Activated effector memory CD4-positive, alpha-beta T cell treated with Interleukin-2 at 50 U/mL for 16 hours (primary cell): ENCODE data around the gene MT1M.
"Not testable (repeated sequence)": the region's sequence is repeated elsewhere in the genome, so short reads cannot be mapped to it uniquely, and the experiment has no call there.

ENCODE experiments used
- DNase-seq: peaks from one replicate; pipeline ENCODE4 v3.0.0-alpha.2; 2020

MT1M gene

DNA sequence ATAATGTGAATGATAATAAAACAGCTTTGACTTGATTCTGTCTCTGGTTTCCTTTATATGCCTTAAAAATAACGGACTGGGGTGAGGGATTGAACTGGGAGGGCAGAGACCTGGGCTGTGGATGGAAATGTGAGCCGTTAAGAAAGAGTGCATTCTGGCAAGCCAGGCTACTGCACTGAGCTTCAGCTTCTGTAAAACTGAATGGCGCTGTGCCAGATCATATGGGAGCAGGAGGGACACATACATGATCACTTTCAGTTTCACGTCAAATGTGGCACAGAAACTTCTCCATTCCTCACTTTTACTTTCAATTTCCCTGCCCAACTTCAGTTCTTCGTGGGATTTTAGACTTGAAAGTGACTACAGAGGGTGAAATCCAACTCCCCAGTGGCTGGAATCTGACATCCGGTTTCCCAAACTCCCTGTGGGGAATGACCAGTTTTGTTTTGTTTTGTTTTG, 23.0 kb upstream of the MT1M start:
- peak; percentile 44 for DNase-seq

DNA sequence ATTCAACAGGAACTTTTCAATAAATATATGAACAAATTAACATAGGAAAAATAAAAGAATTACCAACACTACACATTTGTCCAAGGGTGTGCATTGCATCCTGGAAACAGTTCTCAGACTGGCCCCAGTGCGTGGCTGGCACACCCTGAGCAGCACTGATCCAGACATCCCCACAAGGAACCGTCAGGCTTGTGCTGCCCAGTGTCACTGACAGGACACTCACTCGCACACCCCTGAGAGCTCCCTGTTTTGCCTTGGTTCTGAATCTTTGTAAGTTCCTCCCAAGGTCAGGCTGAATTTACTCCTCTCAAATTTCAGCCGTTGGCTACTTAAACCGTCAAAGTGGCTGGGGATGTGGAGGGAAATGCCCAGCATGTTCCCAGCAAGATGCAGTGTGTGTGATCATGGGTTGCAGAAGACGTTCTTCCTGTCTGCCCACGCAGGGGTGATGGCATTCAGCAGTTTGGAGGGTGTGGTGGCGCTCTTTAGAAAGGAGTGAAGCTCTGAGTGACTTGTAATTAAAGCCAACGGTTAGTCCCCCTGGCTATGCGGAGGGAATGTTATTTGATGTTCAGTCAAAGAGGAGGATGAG, 22.3 kb upstream of the MT1M start:
- DNase-seq = peak; percentile 48

DNA sequence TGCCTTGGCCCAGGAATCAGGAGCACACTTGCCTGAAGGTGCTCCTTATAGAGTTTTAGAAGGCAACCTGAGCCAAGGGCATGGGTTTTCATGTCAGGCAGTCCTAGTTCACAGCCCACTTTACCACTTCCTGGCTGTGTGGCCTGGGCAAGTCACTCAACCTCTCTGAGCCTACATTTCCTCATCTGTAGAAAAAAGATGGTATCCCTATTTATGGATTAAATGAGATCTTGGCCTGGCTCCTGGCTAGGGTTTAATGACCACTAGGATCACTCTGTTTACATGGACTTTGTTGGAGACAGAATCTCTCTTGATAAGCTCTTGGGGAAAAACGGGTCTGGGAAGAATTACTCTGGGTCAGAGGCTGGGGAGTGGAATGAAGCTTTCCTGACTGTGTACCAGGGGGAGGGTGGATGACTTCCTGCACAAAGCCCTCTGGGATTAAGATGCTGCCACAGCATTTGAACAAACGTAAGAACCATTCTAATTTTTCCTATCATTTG, 21.8 kb upstream of the MT1M start:
- no peak for DNase-seq

DNA sequence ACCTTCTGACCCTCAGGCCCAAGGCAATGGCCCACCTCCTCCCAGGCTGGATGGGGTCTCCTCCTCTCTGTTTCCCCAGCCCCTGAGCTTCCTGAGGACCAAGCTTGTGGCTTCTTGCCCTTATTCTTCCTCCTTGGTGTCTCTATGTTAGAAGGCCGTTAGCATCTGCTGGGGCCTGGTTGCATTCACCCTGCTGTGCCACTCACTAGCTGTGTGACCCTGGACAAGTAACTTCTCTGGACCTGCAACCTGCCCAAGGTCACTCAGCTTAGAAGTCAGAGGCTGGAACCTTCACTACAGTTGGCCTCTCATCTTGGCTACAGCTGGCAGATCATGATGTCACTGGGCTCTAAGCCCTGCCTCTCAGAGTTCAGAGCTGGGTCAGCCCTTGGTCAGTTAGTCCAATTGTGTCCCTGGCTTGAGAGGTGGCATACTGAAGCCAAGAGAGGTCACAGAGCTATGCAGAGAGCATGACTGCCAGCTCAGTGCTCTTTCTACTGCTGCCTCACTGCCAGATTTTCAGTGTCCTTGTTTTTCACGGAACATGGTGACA, 21.1 kb upstream of the MT1M start:
- DNase-seq = no peak

DNA sequence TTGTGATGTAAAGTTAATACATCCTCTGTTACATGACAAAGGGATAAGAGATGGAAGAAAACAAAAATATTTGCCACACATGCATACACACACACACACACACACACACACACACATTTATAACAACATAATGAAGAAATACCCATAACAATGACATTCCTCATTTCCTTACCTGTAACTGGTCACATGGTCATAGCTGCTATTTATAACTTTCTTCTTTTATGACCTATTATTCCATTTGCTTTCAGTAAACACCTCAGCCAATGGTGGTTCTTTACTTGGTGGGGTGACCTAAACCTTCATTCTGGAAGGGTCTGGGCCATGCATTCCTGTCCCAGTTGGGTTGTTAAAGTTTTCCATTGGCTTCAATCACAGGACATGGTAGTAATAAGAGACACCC, 18.8 kb upstream of the MT1M start:
- no peak for DNase-seq

DNA sequence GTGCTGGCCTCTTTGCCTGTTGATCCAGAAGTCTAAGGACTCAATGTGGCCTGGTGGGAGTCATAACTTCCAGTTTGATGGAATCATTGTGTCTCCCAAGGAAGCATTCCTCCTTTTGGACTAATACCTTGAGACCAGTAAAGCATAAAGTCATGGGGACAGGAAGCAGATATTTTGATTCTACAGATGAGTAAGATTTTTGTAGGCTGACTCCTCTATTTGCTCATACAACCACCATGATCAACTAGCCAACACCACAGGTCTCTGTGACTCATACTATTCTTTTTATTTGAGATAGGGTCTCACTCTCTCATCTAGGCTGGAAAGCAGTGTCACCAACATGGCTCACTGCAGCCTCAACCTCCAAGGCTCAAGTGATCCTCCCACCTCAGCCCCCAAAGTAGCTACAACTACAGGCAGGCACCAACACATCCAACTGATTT, 17.9 kb upstream of the MT1M start:
- no peak for DNase-seq

DNA sequence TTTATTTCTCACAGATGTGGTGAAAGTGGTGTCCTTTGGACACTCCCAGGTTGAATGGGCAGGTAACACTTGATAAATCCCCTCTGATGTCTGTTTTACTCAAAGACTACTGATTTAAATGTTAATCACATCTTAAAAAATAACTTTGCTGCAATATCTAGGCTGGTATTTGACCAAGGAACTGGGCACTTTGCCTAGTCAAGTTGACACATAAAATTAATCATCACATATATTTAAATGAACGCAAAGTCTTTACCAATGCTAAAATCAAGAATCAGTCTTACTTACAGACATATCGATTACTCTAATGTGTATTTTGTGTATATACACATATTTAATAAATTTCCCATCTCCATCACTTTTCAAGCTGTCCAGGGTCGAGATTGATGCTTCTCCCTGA, 17.1 kb upstream of the MT1M start:
- DNase-seq = no peak

DNA sequence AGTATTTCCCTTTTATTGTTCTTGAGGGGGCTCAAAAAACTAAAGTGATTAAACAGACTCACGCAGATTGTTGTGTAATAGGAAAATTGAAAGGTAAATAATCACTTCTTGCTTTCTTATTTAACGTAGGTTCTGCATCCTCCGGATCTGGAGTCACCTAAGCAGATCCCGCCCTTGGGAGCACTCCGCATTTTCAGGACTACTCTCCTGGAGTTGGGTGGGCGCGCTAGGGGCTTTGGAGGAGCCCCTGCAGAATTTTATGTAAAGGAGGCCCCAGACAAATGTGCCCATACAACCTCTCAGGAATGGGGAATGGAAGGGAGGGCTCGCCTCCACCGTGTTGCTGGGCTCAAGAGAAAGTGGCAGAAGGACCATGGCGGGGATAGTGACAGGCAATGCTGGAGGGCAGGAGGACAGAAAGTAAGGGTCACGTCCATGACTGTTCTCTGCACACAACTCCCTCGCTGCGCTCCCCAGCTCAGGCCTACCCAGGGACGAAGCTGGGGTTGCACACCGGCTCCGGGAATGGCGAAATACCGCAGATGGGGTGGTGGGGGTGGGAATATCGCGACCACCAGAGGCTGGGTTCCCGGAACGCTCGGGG, 15.7 kb upstream of the MT1M start:
- DNase-seq = no peak

DNA sequence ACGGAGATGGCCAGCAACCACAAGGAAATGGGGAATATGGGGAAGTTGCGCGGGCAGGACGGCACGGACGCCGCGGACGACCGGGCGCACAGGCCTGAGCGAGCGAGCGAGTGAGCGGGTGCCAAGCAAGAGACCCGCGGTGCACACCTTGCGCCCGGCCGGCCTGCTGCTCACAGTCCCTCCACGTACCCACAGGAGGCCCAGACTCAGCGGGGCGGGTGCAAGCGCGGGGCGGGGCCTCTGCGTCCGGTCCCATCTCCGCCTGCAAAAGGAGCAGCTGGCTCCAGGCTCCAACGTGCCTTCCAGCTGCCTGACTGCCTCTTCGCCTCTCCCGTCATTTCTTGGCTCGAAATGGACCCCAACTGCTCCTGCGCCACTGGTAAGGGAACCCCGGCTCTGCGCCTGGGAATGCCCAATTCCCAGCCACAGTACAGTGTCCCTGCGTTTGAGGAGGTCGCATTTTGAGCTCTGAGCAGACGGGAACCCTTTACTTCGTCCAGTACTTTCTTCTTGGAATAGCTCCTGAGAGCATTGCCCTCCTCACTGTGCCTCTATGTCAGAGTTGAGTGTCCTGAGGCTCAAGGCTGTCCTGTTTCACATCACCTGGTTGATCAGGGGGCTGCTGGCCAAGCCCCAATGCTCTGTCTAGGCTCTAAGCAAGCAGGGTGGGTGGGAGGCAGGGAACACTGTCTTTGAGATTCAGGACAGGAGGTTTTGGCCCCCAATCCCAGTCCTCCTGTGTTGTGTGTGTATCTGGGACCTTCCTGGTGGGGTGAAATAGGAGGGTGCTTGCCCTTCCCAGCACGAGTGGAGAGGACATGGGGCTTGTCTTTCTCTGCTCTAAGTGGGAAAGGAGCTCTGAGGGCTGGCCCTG, 15.0 kb upstream of the MT1M start:
- no peak for DNase-seq

DNA sequence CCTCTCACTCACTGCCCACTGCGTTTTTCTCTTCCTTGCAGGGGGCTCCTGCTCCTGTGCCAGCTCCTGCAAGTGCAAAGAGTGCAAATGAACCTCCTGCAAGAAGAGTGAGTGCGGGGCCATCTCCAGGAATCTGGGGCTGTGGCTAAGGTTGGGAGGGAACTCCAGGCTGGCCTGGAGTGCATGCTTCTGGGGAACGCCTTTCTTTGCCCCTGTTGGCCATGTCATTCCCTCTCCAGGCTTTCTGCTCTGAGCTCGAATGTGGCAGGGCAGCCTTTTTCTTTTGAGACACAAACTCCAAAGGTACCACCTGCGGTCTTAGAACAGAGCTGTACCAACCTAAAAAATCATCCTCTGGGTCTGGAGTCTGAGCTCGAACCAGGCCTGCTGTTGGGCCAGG, 14.3 kb upstream of the MT1M start:
- no peak for DNase-seq

DNA sequence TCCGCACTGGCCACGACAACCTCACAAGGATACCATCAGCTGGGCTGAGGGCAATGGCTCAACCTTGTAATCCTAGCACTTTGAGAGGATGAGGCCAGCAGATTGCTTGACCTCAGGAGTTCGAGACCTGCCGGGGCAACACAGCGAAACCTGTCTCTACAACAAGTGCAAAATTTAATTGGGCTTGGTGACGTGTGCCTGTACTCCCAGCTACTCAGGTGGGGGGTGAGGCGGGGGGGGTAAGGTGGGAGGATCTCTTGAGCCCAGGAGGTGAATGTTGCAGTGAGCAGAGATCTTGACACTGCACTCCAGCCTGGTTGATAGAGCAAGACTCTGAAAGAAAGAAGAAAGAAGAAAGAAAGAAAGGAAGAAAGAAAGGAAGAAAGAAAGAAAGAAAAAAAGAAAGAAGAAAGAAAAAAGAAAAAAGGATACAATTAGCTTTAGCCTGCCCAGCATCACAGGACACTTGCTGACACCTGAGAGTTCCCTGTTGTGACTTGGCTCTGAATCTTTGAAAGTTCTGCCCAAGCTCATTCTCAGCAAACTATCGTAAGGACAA, 12.0 kb upstream of the MT1M start:
- no peak for DNase-seq

DNA sequence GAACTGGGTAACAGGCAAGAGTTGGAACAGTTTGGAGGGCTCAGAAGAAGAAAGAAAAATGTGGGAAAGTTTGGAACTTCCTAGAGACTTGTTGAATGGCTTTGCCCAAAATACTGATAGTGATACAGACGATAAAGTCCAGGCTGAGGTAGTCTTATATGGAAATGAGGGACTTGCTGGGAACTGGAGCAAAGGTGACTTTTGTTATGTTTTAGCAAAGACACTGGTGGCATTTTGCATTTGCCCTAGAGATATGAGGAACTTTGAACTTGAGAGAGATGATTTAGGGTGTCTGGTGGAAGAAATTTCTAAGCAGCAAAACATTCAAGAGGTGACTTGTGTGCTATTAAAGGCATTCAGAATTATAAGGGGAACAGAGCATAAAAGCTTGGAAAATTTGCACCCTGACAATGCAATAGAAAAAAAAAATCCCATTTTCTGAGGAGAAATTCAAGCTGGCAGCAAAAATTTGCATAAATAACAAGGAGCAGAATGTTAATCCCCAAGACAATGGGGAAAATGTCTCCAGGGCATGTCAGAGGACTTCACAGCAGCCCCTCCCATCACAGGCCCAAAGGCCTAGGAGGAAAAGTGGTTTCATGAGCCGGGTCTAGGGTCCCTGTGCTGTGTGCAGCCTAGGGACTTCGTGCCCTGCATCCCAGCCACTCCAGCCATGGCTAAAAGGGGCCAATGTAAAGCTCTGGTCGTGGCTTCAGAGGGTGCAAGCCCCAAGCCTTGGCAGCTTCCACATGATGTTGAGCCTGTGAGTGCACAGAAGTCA, 10.6 kb upstream of the MT1M start:
- not testable (repeated sequence) for DNase-seq

DNA sequence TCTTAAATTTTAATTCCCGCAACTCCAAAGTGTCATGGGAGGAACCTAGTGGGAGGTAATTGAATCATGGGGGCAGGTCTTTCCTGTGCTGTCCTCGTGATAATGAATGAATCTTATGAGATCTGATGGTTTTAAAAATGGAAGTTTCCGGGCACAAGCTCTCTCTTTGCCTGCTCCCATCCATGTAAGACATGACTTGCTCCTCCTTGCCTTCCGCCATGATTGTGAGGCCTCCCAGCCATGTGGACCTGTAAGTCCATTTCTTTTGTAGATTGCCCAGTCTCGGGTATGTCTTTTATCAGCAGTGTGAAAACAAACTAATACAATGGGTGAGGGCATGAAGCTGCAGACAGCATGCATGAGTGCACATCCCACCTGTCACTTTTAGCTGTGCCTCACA, 9.3 kb upstream of the MT1M start:
- DNase-seq = not testable (repeated sequence)

DNA sequence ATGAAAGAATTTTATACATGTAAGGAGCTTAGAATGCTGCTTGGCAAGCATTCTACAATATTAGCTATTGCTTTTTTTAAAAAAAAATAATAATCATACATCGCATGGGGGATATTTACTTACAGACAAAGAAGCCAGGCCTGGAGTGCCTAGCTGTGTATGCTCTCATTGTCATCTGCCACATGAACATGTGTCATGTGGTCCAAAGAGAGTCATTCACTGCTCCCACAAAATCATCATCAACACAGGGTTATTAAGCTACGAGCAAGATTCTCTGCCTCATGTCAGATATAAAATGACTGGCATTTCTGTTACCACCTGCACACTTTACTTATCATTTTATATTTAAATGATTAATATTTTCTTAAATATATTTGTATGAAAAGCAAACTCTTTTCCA, 8.8 kb upstream of the MT1M start:
- DNase-seq = no peak

DNA sequence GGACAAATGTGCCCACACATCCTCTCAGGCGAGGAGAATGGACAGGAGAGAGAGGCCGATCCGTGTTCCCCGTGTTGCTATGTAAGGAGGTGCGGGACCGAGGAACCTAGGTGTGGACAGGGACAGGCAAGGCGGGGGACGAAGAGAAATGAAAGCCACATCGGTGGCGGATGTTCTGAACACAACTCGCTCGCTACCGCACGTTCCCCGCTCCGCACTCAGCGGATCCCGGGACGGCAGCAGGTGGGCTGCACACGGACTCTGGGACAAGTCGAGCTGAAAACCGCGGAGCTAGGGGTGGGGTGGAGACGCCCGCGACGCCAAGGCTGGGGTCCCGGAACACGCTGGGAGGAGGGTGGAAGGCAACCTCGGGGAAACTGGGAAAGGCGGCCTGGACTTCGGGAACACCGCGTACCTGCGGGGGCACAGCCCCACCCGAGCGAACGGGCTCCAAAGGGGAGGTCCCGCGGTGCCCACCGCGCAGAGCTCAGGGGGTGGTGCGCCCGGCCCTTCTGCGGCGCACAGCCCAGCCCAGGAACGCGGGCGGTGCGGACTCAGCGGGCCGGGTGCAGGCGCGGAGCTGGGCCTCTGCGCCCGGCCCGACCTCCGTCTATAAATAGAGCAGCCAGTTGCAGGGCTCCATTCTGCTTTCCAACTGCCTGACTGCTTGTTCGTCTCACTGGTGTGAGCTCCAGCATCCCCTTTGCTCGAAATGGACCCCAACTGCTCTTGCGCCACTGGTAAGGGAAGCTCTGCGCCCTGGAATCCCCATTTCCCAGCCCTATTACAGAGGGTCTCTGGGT, 7.1 kb upstream of the MT1M start, which contains the start of gene MT1E:
Gene MT1E, plus strand, starts transcription at position 642 of the 803 bp plus-strand sequence. Its CDS starts 71 bp downstream, at position 713.
- DNase-seq = peak; percentile 27

DNA sequence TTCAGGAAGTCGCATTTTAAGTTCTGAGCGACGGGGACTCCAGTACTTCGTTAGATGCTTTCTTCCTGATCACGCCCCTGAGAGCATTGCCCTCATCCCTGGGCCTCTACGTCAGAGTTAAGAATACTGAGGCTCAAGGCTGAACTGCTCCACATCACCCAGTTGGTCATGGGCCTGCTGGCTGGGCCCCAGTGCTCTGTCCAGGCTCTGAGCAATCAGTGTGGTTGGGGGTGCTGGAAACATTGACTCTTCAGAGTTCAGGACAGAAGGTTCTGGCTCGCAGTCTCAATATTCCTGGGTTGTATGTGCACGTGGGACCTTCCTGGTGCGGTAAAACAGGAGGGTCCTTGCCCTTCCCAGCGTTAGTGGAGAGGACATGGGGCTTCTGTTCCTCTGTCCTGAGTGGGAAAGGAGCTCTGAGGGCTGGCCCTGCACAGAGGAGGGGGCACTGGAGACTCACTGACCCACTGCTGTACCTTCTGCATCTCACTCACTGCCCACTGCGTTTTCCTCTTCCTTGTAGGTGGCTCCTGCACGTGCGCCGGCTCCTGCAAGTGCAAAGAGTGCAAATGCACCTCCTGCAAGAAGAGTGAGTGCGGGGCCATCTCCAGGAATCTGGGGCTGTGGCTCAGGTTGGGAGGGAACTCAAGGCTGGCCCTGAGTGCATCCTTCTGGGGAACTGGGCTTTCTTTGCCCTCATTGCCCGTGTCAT, 6.4 kb upstream of the MT1M start:
- DNase-seq = no peak

DNA sequence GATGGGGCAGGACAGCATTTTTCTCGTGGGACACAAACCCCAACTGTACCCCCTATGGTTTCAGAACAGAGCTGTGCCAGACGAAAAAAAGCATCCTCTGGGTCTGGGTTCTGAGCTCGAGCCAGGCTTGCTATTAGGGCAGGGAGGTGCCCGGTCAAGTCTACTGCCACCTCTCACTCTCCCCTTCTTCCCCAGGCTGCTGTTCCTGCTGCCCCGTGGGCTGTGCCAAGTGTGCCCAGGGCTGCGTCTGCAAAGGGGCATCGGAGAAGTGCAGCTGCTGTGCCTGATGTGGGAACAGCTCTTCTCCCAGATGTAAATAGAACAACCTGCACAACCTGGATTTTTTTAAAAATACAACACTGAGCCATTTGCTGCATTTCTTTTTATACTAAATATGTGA, 5.8 kb upstream of the MT1M start:
- no peak for DNase-seq

DNA sequence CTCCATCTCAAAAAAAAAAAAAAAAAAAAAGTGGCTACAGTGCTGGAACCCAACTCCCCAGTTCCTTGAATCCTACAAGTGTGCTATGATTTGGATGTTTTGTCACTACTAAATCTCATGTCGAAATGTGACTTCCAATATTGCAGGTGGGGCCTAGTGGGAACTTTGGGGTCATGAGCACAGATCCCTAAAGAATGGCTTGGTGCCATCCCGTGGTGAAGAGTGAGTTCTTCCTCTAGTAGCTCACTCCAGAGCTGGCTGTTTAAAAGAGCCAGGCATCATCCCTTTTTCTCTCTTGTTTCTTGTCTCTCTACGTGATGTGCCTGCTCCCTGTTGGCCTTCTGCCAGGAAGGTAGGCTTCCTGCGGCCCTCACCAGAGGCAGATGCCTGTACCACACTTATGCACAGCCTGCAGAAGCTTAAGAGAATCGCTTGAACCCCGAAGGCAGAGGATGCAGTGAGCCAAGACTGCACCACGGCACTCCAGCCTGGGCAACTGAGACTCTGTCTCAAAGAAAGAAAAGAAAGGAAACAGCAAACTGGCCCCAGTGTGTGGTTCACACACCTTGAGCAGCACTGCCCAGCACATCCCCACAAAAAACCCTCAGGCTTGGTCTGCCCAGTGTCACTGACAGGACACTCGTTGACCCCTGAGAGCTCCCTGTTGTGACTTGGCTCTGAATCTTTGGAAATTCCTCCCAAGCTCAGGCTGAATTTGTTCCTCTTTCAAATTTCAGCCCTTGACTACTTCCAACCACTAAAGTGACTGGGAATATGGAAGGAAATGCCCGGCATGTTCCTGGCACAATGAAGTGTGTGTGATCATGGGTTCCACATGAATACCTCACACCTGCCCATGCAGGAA, 3.7 kb upstream of the MT1M start:
- DNase-seq = no peak

DNA sequence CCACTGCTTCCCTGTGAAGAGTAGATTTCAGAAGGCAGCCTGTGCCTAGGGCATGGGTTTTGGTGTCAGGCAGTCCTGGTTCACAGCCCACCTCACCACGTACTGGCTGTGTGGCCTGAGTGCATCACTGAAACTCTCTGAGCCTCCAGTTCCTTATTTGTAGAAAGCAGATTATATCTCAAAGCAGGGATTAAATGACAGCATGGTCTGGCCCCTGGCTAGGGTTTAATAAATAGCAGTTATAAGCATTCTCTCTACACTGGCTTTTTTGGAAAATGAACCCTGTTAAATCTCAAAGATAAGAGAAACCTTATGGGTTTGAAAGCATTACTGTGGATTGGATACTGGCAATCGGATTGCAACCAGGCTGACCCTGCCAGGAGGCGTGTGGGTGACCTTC, 2.9 kb upstream of the MT1M start:
- no peak for DNase-seq

DNA sequence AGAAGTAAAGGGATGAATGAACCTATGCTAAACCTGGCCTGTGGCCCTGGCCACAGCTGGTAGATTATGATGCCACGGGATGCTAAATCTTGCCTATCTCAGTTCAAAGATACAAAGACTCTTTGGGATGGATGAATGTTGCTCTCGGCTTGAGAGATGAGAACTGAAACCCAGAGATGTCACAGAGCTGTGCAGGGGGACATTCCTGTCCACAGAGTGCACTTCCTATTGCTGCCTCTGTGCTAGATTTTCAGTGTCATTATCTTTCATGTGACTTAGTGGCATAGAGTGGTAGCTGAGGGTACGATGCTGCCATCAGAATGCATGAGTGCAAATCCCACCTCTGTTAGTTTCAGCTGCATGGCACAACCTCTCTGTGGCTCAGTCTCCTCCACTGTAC, 2.3 kb upstream of the MT1M start:
- no peak for DNase-seq
